HG02884 (cell line): ENCODE data around the gene GOLGB1.
A peak's percentile ranks its signal among the peaks of the same experiment; 100 is the strongest.
"Not testable (repeated sequence)": the region's sequence is repeated elsewhere in the genome, so short reads cannot be mapped to it uniquely, and the experiment has no call there.

Experiments
- ATAC-seq: cut with Tn5 transposase; IDR thresholded peaks from one replicate; pipeline ENCODE4 v1.9.1; 2021; ENCODE audit warnings: mild to moderate bottlenecking, moderate library complexity; ENCODE audit not compliant: unreplicated experiment

Gene GOLGB1

GRCh38 chr3:121690777-121691405 lies 58.6 kb downstream of the GOLGB1 start:
- no peak for ATAC-seq

GRCh38 chr3:121688747-121689146 lies 60.8 kb downstream of the GOLGB1 start:
- not testable (repeated sequence) for ATAC-seq

GRCh38 chr3:121681792-121682191 lies 67.7 kb downstream of the GOLGB1 start:
- no peak for ATAC-seq

DNA sequence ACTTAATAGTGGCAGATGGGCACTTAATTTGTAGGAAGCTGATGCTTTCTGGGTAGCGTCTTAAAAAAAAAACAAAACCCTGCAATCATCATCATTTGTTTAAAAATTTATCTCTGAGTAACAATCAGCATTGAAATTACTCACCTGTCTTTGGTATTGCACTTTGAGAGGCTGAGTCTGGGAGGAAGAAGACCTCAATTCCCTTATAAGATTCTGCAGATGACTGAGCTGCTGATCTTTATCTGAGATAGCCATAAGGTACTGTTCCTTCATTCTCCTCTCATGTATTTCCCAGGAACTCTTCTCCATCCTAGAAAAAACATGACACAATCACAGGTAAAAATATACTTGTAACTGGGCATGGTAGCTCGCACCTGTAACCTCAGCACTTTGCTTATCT lies 72.4 kb downstream of the GOLGB1 start:
- ATAC-seq = no peak

- no peak for ATAC-seq
Observed at GRCh38 chr3:121670676-121671075, 78.9 kb downstream of the GOLGB1 start.

- no peak for ATAC-seq
Observed at GRCh38 chr3:121667333-121667732, 82.2 kb downstream of the GOLGB1 start.

DNA sequence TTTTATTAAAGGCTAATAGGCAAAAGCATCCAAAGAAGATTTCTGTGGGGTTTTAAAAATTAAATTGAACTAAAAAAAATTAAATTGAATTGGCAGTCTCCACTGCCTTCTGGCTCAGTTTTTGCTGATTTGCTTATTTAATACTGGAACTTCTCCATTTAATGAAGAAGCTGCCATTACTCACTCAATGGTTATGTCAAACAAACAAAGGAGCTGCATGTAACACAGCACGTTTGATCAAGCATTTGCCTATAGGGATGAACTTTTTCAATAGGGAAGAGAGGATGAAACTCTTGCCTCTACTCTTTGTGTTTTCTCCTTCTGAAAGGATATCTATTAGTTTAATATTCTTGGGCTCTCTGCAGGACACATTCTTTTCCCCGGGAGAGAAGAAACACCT lies 84.1 kb downstream of the GOLGB1 start:
- ATAC-seq = no peak

GRCh38 chr3:121663171-121663847 lies 86.2 kb downstream of the GOLGB1 start:
- ATAC-seq = no peak

GRCh38 chr3:121662742-121663141 lies 86.8 kb downstream of the GOLGB1 start:
- ATAC-seq = no peak

DNA sequence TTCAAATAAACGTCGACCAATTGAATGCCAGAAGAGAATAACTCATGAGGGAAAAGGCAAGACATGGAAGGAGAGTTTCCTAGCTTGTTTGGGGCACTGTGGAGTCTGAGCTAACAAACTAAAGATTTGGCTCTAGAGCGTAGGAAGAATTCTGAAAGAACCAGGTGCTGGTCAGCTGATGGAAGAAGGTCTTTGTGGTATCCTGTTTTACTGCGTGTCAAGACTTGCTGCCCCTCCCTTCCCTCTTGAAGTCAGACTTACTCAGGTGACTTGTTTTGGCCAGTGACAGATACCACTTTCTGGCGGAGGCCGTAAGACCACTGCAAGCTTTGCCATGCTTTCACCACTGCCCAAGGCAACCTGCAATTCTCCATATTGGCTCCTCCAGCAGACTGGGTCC lies 88.2 kb downstream of the GOLGB1 start:
- ATAC-seq = no peak

GRCh38 chr3:121660356-121661171 lies 89.0 kb downstream of the GOLGB1 start, which contains the start of gene HCLS1:
Gene HCLS1, minus strand, starts transcription at chr3:121660903. Its CDS starts 2,556 bp downstream, at chr3:121658347.
- ATAC-seq = peak; percentile 88

- ATAC-seq = no peak
Observed at GRCh38 chr3:121659586-121659985, 90.0 kb downstream of the GOLGB1 start.

GRCh38 chr3:121658716-121659435 lies 90.7 kb downstream of the GOLGB1 start:
- ATAC-seq = no peak

- ATAC-seq = peak; percentile 93
Observed at GRCh38 chr3:121654493-121655385, 94.8 kb downstream of the GOLGB1 start.

DNA sequence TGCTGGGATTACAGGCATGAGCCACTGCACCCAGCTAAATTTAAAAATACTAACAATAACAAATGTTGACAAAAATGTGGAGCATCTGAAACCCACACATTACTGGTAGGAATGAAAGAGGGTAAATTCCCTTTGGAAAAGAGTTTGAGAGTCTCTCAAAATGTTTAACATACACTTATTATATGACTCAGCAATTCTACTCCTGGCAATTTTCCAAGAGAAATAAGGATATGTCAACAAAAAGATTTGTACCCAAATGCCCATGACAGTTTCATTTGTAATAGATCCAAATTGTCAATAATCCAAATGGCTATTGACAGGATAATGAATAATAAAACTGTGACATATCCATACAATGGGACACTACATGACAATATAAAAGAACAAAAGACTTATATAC lies 97.9 kb downstream of the GOLGB1 start:
- no peak for ATAC-seq

GRCh38 chr3:121649645-121650044 lies 99.9 kb downstream of the GOLGB1 start:
- ATAC-seq = no peak

DNA sequence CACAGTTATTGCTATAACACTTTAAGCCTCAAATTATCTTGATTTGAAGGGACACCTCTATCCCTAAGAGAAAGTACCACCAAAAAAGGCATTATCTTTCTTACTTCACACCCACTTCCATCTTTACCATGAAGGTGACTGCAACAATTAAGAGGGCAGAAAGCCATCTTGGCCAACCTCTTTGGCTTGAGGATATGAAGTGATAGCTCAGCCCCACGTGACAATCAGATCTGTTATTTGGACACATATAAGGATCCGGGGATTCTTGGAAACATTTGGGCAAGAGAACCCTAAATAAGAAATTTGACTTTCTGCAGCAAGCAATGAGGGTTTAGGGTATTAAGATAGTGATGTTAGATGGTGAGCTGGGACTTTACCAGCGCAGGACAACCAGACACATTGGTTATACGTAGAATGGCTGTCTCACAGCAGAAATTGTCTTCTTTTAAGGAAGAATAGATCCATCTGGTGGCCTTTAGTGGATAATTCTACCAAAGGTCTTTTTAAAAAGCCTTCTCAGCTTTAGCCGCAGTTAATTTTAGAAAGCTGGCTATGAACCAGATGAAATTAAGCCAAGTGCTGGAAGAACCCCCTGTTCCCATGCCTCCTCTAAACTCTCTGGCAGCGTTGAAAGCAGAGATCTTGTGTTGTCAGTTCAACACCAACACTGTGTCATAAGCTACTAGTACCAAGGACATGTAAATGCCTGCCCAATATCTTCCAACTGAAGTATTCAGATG lies 101.2 kb downstream of the GOLGB1 start:
- no peak for ATAC-seq

DNA sequence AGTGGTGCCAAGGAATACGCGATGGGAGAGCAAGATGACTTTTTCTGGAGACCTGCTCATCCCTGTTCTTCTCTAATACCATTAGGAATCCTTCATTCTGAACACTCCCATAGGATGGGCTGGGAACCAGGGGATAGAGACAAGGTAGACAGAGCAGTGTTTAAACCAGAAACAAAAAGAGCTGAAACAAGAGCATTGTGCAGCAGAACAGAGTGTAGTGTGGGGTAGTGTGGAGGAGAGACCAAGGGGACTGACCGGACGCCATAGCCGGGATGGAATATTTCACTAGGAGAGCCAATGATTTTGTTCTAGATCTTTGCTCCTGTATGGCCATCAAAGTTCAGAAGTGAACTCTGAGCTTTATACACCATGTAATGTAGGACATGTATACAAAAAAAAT lies 104.5 kb downstream of the GOLGB1 start:
- ATAC-seq = no peak

DNA sequence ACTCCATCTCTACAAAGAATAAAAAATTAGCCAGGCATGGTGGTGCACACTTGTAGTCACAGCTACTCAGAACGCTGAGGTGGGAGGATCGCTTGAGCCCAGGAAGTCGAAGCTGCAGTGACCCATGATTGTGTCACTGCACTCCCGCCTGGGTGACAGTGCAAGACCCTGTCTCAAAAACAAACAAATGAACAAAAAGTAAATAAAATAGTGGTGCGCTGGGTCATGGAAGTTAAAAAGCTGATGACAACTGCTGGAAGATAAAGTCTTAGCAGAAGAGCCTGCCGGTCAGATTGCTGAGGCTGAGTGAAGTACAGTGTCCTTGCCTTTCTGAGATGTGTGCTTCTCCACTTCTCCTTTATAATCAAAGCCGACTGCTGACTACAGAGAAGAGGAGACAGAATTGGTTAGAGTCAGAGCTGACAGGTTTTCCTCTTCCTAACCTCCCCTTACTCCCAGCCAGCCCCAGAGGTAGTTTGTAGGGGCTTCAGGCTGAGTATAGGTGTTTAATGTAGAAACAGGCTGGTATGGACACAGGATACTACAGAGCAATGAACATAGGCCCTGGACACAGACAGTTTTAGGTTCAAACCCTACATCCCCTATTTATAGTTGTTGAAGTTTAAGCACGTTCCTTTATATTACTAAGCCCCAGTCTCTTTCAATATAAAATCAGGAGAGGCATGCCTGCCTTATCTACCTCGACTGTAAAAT lies 106.8 kb downstream of the GOLGB1 start:
- no peak for ATAC-seq
